Testis (tissue), 3 donors: Measurements from ENCODE around the gene IST1. TPM values are rescaled to one million over a fixed set of nuclear protein-coding genes. Genes with fewer than 3 reads are reported as not detected.

Source experiments
- DNase-seq: peaks from one replicate; pipeline ENCODE4 v3.0.0-alpha.2; 2019
- H3K27ac ChIP-seq, 2 donors: fragments of 200-600 bp; sonication (generic); one replicate each; pipeline ENCODE4 v1.5.1; 2019
- H3K27me3 ChIP-seq: fragments of 200-600 bp; sonication (generic); one replicate; pipeline ENCODE4 v1.5.1; 2019
- H3K36me3 ChIP-seq: fragments of 200-600 bp; sonication (generic); one replicate; pipeline ENCODE4 v1.5.1; 2017; ENCODE audit warnings: low read depth; ENCODE audit errors: missing control alignments
- H3K4me1 ChIP-seq: fragments of 200-600 bp; sonication (generic); one replicate; pipeline ENCODE4 v1.5.1; 2019
- H3K4me3 ChIP-seq, 2 donors: fragments of 200-600 bp; sonication (generic); one replicate each; pipeline ENCODE4 v1.5.1; 2017 to 2019
- H3K9me3 ChIP-seq: fragments of 200-600 bp; sonication (generic); one replicate; pipeline ENCODE4 v1.5.1; 2017
- POLR2A ChIP-seq: fragments of 450-650 bp; IDR thresholded peaks from one replicate; pipeline ENCODE4 v1.6.1; 2017; ENCODE audit warnings: antibody characterized with exemption, mild to moderate bottlenecking, moderate library complexity
- WGBS, 2 donors: methylation state at CpG; one replicate each; pipeline ENCODE4 v1.1.5; 2018; 5-methylcytosine and 5-hydroxymethylcytosine counted together
- intact Hi-C: fragments of 100-400 bp; cut with DNase I; formaldehyde crosslinking; loops from one replicate; pipeline ENCODE4 v1.15.1; 2023; ENCODE audit warnings: low total_unique reads
- polyA plus RNA-seq: library from polyadenylated mRNA; stranded (reverse); fragments of 350-450 nt; fragmentation: Illumina TruSeq; extraction: RNeasy Lipid Tissue Mini Kit (QIAGEN cat#74804); gene quantifications from one replicate; pipeline ENCODE4 v1.2.3, GENCODE V29; 2014; ENCODE audit warnings: low read depth, low replicate concordance; ENCODE audit not compliant: insufficient read depth
- total RNA-seq, 2 donors: library from RNA; depleted of rRNA; stranded (reverse); fragments of >200 nt; gene quantifications; one replicate each; pipeline ENCODE4 v1.2.3, GENCODE V29; 2016
- TF ChIP-seq, protein P1 (sequence below), 3 experiments: fragments of 450-650 bp in 2 of 3; fragments of 200-600 bp in 1 of 3; sonication (generic) in 1 of 3; IDR thresholded peaks; one replicate each; pipeline ENCODE4 v1.5.1; 2016 to 2019; ENCODE audit warnings: antibody characterized with exemption in 3 of 3, mild to moderate bottlenecking in 2 of 3, moderate library complexity in 1 of 3

The IST1 gene
- total and polyA plus RNA-seq, 3 donors from 2014 or later = 236 to 306 (median 301) TPM

DNA sequence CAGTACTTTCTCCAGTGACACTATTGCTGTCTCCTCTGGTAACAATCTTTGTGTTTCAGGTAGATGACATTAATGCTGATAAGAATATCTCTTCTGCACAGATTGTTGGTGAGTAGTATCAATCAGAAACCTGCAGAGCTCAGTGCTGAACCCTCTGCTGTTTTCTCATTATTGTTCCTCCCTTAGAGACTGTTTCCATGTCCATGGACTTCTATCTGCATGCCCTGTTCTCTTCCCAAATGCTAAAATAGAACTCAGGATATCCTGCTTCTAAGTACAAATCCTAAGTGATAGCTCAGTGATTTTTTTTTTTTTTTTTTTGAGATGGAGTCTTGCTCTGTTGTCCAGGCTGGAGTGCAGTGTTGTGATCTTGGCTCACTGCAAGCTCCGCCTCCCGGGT, 29.4 kb downstream of the IST1 start:
- 90 to 96% methylated on average over 2 of the region's 2 CpGs for WGBS, 2 donors
- Histone ChIP-seq H3K9me3 (no peaks in the 10 kb centered on the region), H3K27me3 (no peaks in the 10 kb centered on the region), H3K4me3 (no peak overlapping the region), H3K36me3 (no peaks in the 10 kb centered on the region), H3K4me1 (peaks cover 32% of the 10 kb centered on the region), H3K27ac (no peak overlapping the region)
- intact Hi-C loops = no loop called here
- TF ChIP-seq, protein P1, sequence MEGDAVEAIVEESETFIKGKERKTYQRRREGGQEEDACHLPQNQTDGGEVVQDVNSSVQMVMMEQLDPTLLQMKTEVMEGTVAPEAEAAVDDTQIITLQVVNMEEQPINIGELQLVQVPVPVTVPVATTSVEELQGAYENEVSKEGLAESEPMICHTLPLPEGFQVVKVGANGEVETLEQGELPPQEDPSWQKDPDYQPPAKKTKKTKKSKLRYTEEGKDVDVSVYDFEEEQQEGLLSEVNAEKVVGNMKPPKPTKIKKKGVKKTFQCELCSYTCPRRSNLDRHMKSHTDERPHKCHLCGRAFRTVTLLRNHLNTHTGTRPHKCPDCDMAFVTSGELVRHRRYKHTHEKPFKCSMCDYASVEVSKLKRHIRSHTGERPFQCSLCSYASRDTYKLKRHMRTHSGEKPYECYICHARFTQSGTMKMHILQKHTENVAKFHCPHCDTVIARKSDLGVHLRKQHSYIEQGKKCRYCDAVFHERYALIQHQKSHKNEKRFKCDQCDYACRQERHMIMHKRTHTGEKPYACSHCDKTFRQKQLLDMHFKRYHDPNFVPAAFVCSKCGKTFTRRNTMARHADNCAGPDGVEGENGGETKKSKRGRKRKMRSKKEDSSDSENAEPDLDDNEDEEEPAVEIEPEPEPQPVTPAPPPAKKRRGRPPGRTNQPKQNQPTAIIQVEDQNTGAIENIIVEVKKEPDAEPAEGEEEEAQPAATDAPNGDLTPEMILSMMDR (IDR thresholded peaks at IDR 0.05) = no peak
- TF ChIP-seq POLR2A = no peak
- no peak for DNase-seq

DNA sequence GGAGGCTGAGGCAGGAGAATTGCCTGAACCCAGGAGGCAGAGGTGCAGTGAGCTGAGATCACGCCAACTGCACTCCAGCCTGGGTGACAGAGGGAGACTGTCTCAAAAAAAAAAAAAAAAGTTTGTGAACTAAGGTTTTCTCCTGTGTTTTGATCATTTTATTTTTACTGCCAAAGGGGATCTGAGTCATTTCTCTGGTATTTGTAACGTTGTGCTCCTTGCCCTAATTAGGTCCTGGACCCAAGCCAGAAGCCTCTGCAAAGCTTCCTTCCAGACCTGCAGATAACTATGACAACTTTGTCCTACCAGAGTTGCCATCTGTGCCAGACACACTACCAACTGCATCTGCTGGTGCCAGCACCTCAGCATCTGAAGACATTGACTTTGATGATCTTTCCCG, 32.1 kb downstream of the IST1 start:
- intact Hi-C loops = no loop called here
- H3K27ac ChIP-seq = peak overlapping the region; percentile 42 to 81
- H3K27me3 ChIP-seq = no peaks in the 10 kb centered on the region
- H3K36me3 ChIP-seq = no peaks in the 10 kb centered on the region
- peaks cover 32% of the 10 kb centered on the region for H3K4me1 ChIP-seq
- H3K4me3 ChIP-seq = no peak overlapping the region
- TF ChIP-seq, protein P1 (IDR thresholded peaks at IDR 0.05) = no peak
- 32 to 36% methylated on average over 3 of the region's 3 CpGs for WGBS, 2 donors
- no peaks in the 10 kb centered on the region for H3K9me3 ChIP-seq
- peak; percentile 79 for DNase-seq

DNA sequence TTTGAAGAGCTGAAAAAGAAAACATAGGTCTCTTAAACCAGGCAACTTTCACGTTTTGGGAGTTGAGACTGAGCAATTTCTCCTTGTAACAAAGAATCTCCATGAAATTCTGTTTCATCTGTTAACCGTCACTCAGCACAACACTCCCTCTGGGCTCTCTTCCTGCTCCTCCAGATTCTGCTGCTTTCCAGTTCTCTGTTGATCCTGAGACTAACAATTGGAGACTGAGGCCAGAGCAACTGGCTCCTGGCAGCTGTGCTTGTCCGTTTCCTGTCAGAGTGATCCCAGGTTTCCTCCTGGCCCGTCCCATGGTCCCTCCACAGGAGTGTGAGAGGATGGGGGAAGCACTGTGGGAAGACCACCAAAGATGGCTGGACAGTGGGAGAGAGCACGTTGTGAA, 32.5 kb downstream of the IST1 start:
- Histone ChIP-seq H3K27ac (peak overlapping the region in 1 of 2 donors; percentile 81), H3K4me1 (peaks cover 32% of the 10 kb centered on the region), H3K4me3 (no peak overlapping the region), H3K27me3 (no peaks in the 10 kb centered on the region), H3K9me3 (no peaks in the 10 kb centered on the region), H3K36me3 (no peaks in the 10 kb centered on the region)
- WGBS, 2 donors = 34 to 38% methylated on average over 5 of the region's 5 CpGs
- no peak for DNase-seq
- TF ChIP-seq, protein P1 (IDR thresholded peaks at IDR 0.05) = no peak
- no peak for TF ChIP-seq POLR2A
- intact Hi-C loops = no loop called here

DNA sequence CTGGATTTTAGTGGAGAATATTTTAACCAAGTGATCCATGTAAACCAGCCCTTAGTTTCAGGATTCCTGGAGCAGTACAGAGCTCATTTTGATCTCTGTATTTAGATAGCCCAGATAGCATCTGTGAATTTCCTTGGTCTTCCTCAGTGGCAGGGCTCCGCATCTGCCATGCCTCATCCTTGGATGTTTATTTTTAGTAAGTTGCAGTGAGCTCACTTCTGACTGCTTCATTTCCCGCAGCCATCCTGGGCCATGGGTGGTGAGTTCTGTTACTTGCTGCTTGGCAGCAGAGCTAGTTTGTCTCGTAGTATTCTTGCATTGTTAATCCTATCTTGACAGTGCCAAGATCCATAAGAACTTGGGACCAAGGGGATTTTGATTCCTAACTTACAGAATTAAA, 33.7 kb downstream of the IST1 start:
- no peaks in the 10 kb centered on the region for H3K36me3 ChIP-seq
- WGBS, 2 donors = 32 to 66% methylated on average over 3 of the region's 3 CpGs
- H3K4me1 ChIP-seq = peaks cover 32% of the 10 kb centered on the region
- no peak overlapping the region for H3K4me3 ChIP-seq
- TF ChIP-seq, protein P1 (IDR thresholded peaks at IDR 0.05) = no peak
- TF ChIP-seq POLR2A = no peak
- no peak for DNase-seq
- peak overlapping the region in 1 of 2 donors; percentile 34 for H3K27ac ChIP-seq
- no peaks in the 10 kb centered on the region for H3K27me3 ChIP-seq
- intact Hi-C loops = no loop called here
- no peaks in the 10 kb centered on the region for H3K9me3 ChIP-seq

DNA sequence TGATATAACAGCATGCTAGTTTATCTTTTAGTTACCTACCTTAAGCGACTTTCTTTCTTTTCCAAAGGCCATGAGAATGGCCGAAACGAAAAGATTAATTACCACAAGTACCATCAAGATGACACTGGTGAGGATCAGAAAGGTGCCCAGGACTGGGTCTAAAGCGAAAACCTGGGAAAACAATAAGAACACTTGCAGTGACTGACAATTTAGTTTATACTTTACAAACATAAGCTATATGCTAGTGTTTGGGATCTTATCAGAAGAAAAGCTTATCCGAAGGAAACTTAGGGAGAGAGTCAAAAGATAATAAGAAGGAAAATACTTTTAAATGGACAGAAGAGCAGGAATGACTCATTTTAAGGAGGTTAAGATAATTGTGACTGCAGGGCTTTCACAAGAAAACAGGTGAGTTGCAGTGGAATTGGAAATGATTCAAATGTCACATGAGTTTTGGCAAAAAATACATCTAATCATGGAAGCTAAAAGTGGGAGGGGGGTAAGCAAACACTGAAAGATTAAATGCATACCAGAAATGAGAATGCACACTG, 34.8 kb downstream of the IST1 start:
- Histone ChIP-seq H3K27me3 (no peaks in the 10 kb centered on the region), H3K27ac (no peak overlapping the region), H3K9me3 (no peaks in the 10 kb centered on the region), H3K4me3 (no peak overlapping the region), H3K36me3 (no peaks in the 10 kb centered on the region), H3K4me1 (peaks cover 35% of the 10 kb centered on the region)
- WGBS, 2 donors = 84% methylated on average over 5 of the region's 5 CpGs
- no peak for DNase-seq
- TF ChIP-seq, protein P1 (IDR thresholded peaks at IDR 0.05) = no peak
- no peak for TF ChIP-seq POLR2A
- intact Hi-C loops = no loop called here
